Stomach (tissue), 4 donors: Measurements from ENCODE around the gene TMEM116.

Source experiments
- CTCF ChIP-seq, 7 experiments: fragments of 450-650 bp in 4 of 7; fragments of 200-600 bp in 3 of 7; sonication (generic) in 3 of 7; IDR thresholded peaks; one replicate each; pipeline ENCODE4 v1.5.1; 2016 to 2019; ENCODE audit warnings: antibody characterized with exemption in 7 of 7, control low read depth in 2 of 7, mild to moderate bottlenecking in 1 of 7
- POLR2A ChIP-seq, 4 donors: fragments of 450-650 bp; IDR thresholded peaks; one replicate each; pipeline ENCODE4 v1.6.1; 2016; ENCODE audit warnings: antibody characterized with exemption in 4 of 4, control low read depth in 2 of 4, mild to moderate bottlenecking in 1 of 4, moderate library complexity in 1 of 4
- POLR2AphosphoS5 ChIP-seq, 3 donors: sonication (generic); formaldehyde crosslinking; IDR thresholded peaks; one replicate each; pipeline ENCODE4 v1.6.1; 2016; ENCODE audit warnings: antibody characterized with exemption in 3 of 3

GRCh38 chr12:111927346-111927745, 85.6 kb downstream of the TMEM116 start:
- TF ChIP-seq CTCF (IDR thresholded peaks at IDR 0.05), result no peak
- no peak for TF ChIP-seq POLR2A (IDR thresholded peaks at IDR 0.05)
- TF ChIP-seq POLR2AphosphoS5 (IDR thresholded peaks at IDR 0.05), result no peak
